H1 (cell line): ENCODE data around the gene PIK3CG. TPM values are rescaled to one million over a fixed set of nuclear protein-coding genes. Genes with fewer than 3 reads are reported as not detected.

ENCODE experiments used
- CTCF ChIA-PET: fragments of 300-600 bp; sonication (Branson Sonifier 250); formaldehyde crosslinking; loops from one replicate; lab custom pipeline; 2021; ENCODE audit not compliant: partially characterized antibody; lab: Charles Lee
- POLR2A ChIA-PET: fragments of 300-600 bp; sonication (Branson Sonifier 250); formaldehyde crosslinking; loops from one replicate; lab custom pipeline; 2021; ENCODE audit warnings: inconsistent platforms; ENCODE audit not compliant: partially characterized antibody; lab: Charles Lee
- DNase-seq, 2 experiments: peaks; one replicate each; pipeline versions ENCODE4 v3.0.0 to v3.0.0-alpha.2; 2010 to 2022; ENCODE audit warnings: low spot score in 2 of 2, low read depth in 1 of 2, mixed read lengths in 1 of 2
- FAIRE-seq: peaks from 2 replicates; lab custom pipeline; 2011; peaks lifted over from hg19 to GRCh38; lab: Jason Lieb, UNC
- H2AFZ ChIP-seq: 2 replicates; pipeline ENCODE4 v1.8.1; 2012; ENCODE audit warnings: low read length, inconsistent platforms
- H2AK5ac ChIP-seq: 2 replicates; pipeline ENCODE4 v1.6.1; 2013; ENCODE audit warnings: low read depth, low read length
- H2BK120ac ChIP-seq: replicated peaks from 2 replicates; pipeline ENCODE3; 2013; ENCODE audit warnings: low read depth, low read length, inconsistent platforms
- H2BK12ac ChIP-seq: 2 replicates; pipeline ENCODE4 v1.6.1; 2013; ENCODE audit warnings: low read depth, low read length
- H2BK15ac ChIP-seq: 2 replicates; pipeline ENCODE4 v1.6.1; 2013; ENCODE audit warnings: low read length
- H2BK20ac ChIP-seq: 2 replicates; pipeline ENCODE4 v1.6.1; 2013; ENCODE audit warnings: low read length
- H2BK5ac ChIP-seq: 2 replicates; pipeline ENCODE4 v1.6.1; 2013; ENCODE audit warnings: low read depth, low read length
- H3K14ac ChIP-seq: 2 replicates; pipeline ENCODE4 v1.6.1; 2013; ENCODE audit warnings: inconsistent platforms; ENCODE audit not compliant: insufficient read length
- H3K18ac ChIP-seq: 2 replicates; pipeline ENCODE4 v1.6.1; 2013; ENCODE audit warnings: low read length; ENCODE audit errors: extremely low read depth
- H3K23ac ChIP-seq: 2 replicates; pipeline ENCODE4 v1.6.1; 2013; ENCODE audit warnings: inconsistent platforms; ENCODE audit not compliant: insufficient read length
- H3K23me2 ChIP-seq: 2 replicates; pipeline ENCODE4 v1.6.1; 2013; ENCODE audit warnings: low read depth, low read length
- H3K27ac ChIP-seq: 2 replicates; pipeline ENCODE4 v1.6.1; 2011; ENCODE audit warnings: low read depth, low read length, inconsistent platforms
- H3K27me3 ChIP-seq, 4 experiments: replicated peaks in 1 of 4; 1 replicate in 1 of 4; 2 replicates in 3 of 4; pipeline versions ENCODE4 v1.6.1 to v1.8.1; 2011 to 2013; ENCODE audit warnings: low read length in 3 of 4, mild to moderate bottlenecking in 3 of 4, inconsistent platforms in 2 of 4, mixed read lengths in 2 of 4, moderate library complexity in 1 of 4; ENCODE audit not compliant: control insufficient read depth in 3 of 4, insufficient read depth in 3 of 4; ENCODE audit errors: extremely low read depth in 1 of 4
- H3K36me3 ChIP-seq, 4 experiments: 2 replicates each; pipeline versions ENCODE4 v1.6.1 to v1.8.1; 2011 to 2013; ENCODE audit warnings: mild to moderate bottlenecking in 4 of 4, low read length in 3 of 4, moderate library complexity in 2 of 4, control low read depth in 1 of 4, inconsistent platforms in 1 of 4; ENCODE audit not compliant: insufficient read depth in 4 of 4, control insufficient read depth in 2 of 4
- H3K4ac ChIP-seq: replicated peaks from 2 replicates; pipeline ENCODE3; 2013; ENCODE audit warnings: low read length, low read depth, mixed read lengths, inconsistent platforms; ENCODE audit not compliant: insufficient read length
- H3K4me1 ChIP-seq, 4 experiments: replicated peaks in 1 of 4; 1 replicate in 1 of 4; 2 replicates in 3 of 4; pipeline versions ENCODE4 v1.6.1 to v1.8.1; 2011 to 2013; ENCODE audit warnings: low read length in 3 of 4, inconsistent platforms in 2 of 4, mixed read lengths in 1 of 4; ENCODE audit not compliant: insufficient read depth in 4 of 4, control insufficient read depth in 3 of 4
- H3K4me2 ChIP-seq, 2 experiments: 2 replicates each; pipeline versions ENCODE4 v1.6.1 to v1.8.1; 2011 to 2013; ENCODE audit warnings: low read depth in 2 of 2, low read length in 2 of 2, control low read depth in 1 of 2, inconsistent platforms in 1 of 2, mild to moderate bottlenecking in 1 of 2; ENCODE audit not compliant: insufficient read depth in 1 of 2
- H3K4me3 ChIP-seq, 4 experiments: fragments of 200-600, 300-600 bp in 1 of 4; sonication (generic), shearing (Covaris generic), sonication (Bioruptor Twin) in 1 of 4; 2 replicates each; pipeline versions ENCODE4 v1.5.1 to v1.8.1; 2011 to 2016; ENCODE audit warnings: low read length in 4 of 4, low read depth in 3 of 4, control low read depth in 2 of 4, inconsistent platforms in 2 of 4, mild to moderate bottlenecking in 2 of 4, mixed read lengths in 1 of 4, moderate library complexity in 1 of 4; ENCODE audit not compliant: insufficient read depth in 2 of 4; ENCODE audit errors: extremely low read depth in 1 of 4
- H3K56ac ChIP-seq: replicated peaks from 2 replicates; pipeline ENCODE3; 2013; ENCODE audit warnings: low read depth, mild to moderate bottlenecking, mixed read lengths, low read length, inconsistent platforms; ENCODE audit not compliant: insufficient read length
- H3K79me1 ChIP-seq: 2 replicates; pipeline ENCODE4 v1.6.1; 2013; ENCODE audit warnings: low read depth, low read length, control low read depth
- H3K79me2 ChIP-seq, 2 experiments: 2 replicates each; pipeline versions ENCODE4 v1.6.1 to v1.8.1; 2012 to 2013; ENCODE audit warnings: low read length in 2 of 2, mild to moderate bottlenecking in 2 of 2, inconsistent platforms in 1 of 2; ENCODE audit not compliant: insufficient read depth in 2 of 2, control insufficient read depth in 1 of 2
- H3K9ac ChIP-seq, 4 experiments: replicated peaks in 1 of 4; 1 replicate in 1 of 4; 2 replicates in 3 of 4; pipeline versions ENCODE4 v1.6.1 to v1.8.1; 2011 to 2013; ENCODE audit warnings: low read depth in 3 of 4, low read length in 3 of 4, control low read depth in 2 of 4, mild to moderate bottlenecking in 2 of 4, moderate library complexity in 2 of 4, inconsistent platforms in 1 of 4; ENCODE audit errors: extremely low read depth in 1 of 4
- H3K9me3 ChIP-seq, 2 experiments: 2 replicates each; pipeline versions ENCODE4 v1.6.1 to v1.8.1; 2012 to 2013; ENCODE audit warnings: mild to moderate bottlenecking in 2 of 2, moderate library complexity in 2 of 2, control low read depth in 1 of 2, inconsistent platforms in 1 of 2, low read depth in 1 of 2, low read length in 1 of 2, mixed read lengths in 1 of 2; ENCODE audit not compliant: insufficient read depth in 2 of 2
- H4K20me1 ChIP-seq, 2 experiments: replicated peaks in 1 of 2; 2 replicates each; pipeline versions ENCODE3 to v1.8.1; 2011 to 2013; ENCODE audit warnings: inconsistent platforms in 2 of 2, low read length in 2 of 2, mild to moderate bottlenecking in 1 of 2; ENCODE audit not compliant: insufficient read depth in 2 of 2, control insufficient read depth in 1 of 2
- H4K5ac ChIP-seq: 2 replicates; pipeline ENCODE4 v1.6.1; 2013; ENCODE audit warnings: low read length, low read depth, mixed read lengths, inconsistent platforms; ENCODE audit not compliant: insufficient read length
- H4K8ac ChIP-seq: 2 replicates; pipeline ENCODE4 v1.8.0; 2013; ENCODE audit warnings: mild to moderate bottlenecking, moderate library complexity, low read length, inconsistent platforms; ENCODE audit not compliant: insufficient read depth; ENCODE audit errors: extremely low read depth
- H4K91ac ChIP-seq: replicated peaks from 2 replicates; pipeline ENCODE3; 2013; ENCODE audit warnings: low read length, mixed read lengths, inconsistent platforms; ENCODE audit not compliant: insufficient read length
- SP1 ChIP-seq: IDR thresholded peaks from 2 replicates; pipeline ENCODE4 v1.6.1; 2011; ENCODE audit warnings: low read depth, low read length
- WGBS, 2 experiments: shearing (Covaris generic) in 1 of 2; methylation state at CpG; one replicate each; pipeline versions ENCODE4 v1.1.6 to v1.1.7; 2013 to 2015; ENCODE audit warnings: low lambda C conversion rate in 2 of 2, mixed read lengths in 2 of 2, inconsistent platforms in 1 of 2, low coverage in 1 of 2, missing lambda C conversion rate in 1 of 2; ENCODE audit not compliant: insufficient replicate concordance in 2 of 2, insufficient coverage in 1 of 2, insufficient read length in 1 of 2; ENCODE audit errors: extremely low coverage in 1 of 2, missing lambda C conversion rate in 1 of 2; 5-methylcytosine and 5-hydroxymethylcytosine counted together
- polyA plus RNA-seq, 7 experiments: library from polyadenylated mRNA; depleted of rRNA in 3 of 7; stranded (reverse) in 5 of 7; unstranded in 2 of 7; fragments of >200 nt in 5 of 7; fragments of 200-250 nt in 2 of 7; gene quantifications; 1 replicate in 5 of 7; 2 replicates in 1 of 7; 4 replicates in 1 of 7; pipeline versions ENCODE4 v1.2.1 to v1.2.3, GENCODE V29; 2011 to 2013; ENCODE audit warnings: missing spikeins in 2 of 7, mixed read lengths in 2 of 7
- total RNA-seq: library from RNA; stranded (reverse); fragmentation: NEBNext Ultra II Directional; extraction: Animal tissue kit (Norgen Biotek cat#: 25700); gene quantifications from 2 replicates; pipeline ENCODE4 v1.2.1, GENCODE V29; 2021

The PIK3CG gene
- total and polyA plus RNA-seq, 2 of the 8 experiments (the other 6 are each of a cell fraction or from before 2014, with no cell fraction given): not detected

GRCh38 chr7:106870983-106871410 is 5.9 kb downstream of the PIK3CG start:
- no peak overlapping the region for H2AFZ ChIP-seq

More at GRCh38 chr7:106870983-106871410, 5.9 kb downstream of the PIK3CG start:
- Histone ChIP-seq H2AK5ac (no peak overlapping the region), H3K9ac (no peak overlapping the region), H2BK12ac (no peak overlapping the region), H3K27me3 (no peaks in the 10 kb centered on the region), H3K23ac (no peak overlapping the region), H2BK120ac (no peak overlapping the region), H3K4me2 (no peak overlapping the region), H4K91ac (no peak overlapping the region), H3K79me2 (no peaks in the 10 kb centered on the region), H3K4ac (no peak overlapping the region), H4K8ac (no peak overlapping the region), H2BK15ac (no peak overlapping the region), H4K5ac (no peak overlapping the region), H3K23me2 (no peaks in the 10 kb centered on the region), H4K20me1 (no peaks in the 10 kb centered on the region), H3K36me3 (no peaks in the 10 kb centered on the region), H3K4me1 (no peaks in the 10 kb centered on the region), H3K27ac (no peak overlapping the region), H3K79me1 (no peaks in the 10 kb centered on the region), H3K18ac (no peak overlapping the region), H2BK5ac (no peak overlapping the region), H3K56ac (no peak overlapping the region), H2BK20ac (no peak overlapping the region), H3K9me3 (no peaks in the 10 kb centered on the region; a peak in 1 of 4 replicates), H3K14ac (no peak overlapping the region), H3K4me3 (no peak overlapping the region)
- CTCF ChIA-PET: interaction anchor here (0.7 kb wide), 1 partner anchor 21 kb away, joined by 3 read pairs; no protein-coding TSS in a partner anchor
- no peak for DNase-seq
- POLR2A ChIA-PET: interaction anchor here (0.6 kb wide), 1 partner anchor 205 kb away, joined by 5 read pairs; no protein-coding TSS in a partner anchor
- TF ChIP-seq SP1: no peak
- 90% methylated on average over 1 of the region's 1 CpG; no CpG with 5 or more reads in 1 of the 2 experiments for WGBS, 2 experiments
- no peak for FAIRE-seq
